Activated T-helper 2 cell treated with anti-CD3 and anti-CD28 coated beads, Interferon-gamma antibody, Interleukin-2, Interleukin-4, amounts not matched to agents 10 μg/mL and 5 μg/mL and 100 μg/mL, durations not matched to agents 14 hours and 24 hours and 36 hours (primary cell): ENCODE data around the gene PHF23. TPM values are rescaled to one million over a fixed set of nuclear protein-coding genes. Genes with fewer than 3 reads are reported as not detected.

ENCODE experiments used
- DNase-seq: peaks from one replicate; pipeline ENCODE4 v3.0.0; 2021; ENCODE audit warnings: low spot score
- H3K27ac Mint-ChIP-seq: one replicate; pipeline ENCODE4 v1.8.0; 2021; ENCODE audit warnings: mixed read lengths
- H3K27me3 Mint-ChIP-seq: one replicate; pipeline ENCODE4 v1.8.0; 2021; ENCODE audit warnings: low read depth, mixed read lengths
- H3K36me3 Mint-ChIP-seq: one replicate; pipeline ENCODE4 v1.8.0; 2021; ENCODE audit warnings: low read depth, mixed read lengths
- H3K4me1 Mint-ChIP-seq: one replicate; pipeline ENCODE4 v1.8.0; 2021; ENCODE audit warnings: low read depth, mixed read lengths
- H3K4me3 Mint-ChIP-seq: one replicate; pipeline ENCODE4 v1.8.0; 2021; ENCODE audit warnings: low read depth, mild to moderate bottlenecking, moderate library complexity, mixed read lengths
- H3K9me3 Mint-ChIP-seq: one replicate; pipeline ENCODE4 v1.8.0; 2021; ENCODE audit warnings: mixed read lengths
- intact Hi-C: fragments of 100-400 bp; cut with micrococcal nuclease; formaldehyde crosslinking; loops from one replicate; pipeline ENCODE4 v1.15.1; 2023
- total RNA-seq: library from RNA; stranded (reverse); gene quantifications from 2 replicates; pipeline ENCODE4 v1.2.3, GENCODE V29; 2022

Gene PHF23
- total RNA-seq = 43.4 and 47.8 TPM in 2 replicates

DNA sequence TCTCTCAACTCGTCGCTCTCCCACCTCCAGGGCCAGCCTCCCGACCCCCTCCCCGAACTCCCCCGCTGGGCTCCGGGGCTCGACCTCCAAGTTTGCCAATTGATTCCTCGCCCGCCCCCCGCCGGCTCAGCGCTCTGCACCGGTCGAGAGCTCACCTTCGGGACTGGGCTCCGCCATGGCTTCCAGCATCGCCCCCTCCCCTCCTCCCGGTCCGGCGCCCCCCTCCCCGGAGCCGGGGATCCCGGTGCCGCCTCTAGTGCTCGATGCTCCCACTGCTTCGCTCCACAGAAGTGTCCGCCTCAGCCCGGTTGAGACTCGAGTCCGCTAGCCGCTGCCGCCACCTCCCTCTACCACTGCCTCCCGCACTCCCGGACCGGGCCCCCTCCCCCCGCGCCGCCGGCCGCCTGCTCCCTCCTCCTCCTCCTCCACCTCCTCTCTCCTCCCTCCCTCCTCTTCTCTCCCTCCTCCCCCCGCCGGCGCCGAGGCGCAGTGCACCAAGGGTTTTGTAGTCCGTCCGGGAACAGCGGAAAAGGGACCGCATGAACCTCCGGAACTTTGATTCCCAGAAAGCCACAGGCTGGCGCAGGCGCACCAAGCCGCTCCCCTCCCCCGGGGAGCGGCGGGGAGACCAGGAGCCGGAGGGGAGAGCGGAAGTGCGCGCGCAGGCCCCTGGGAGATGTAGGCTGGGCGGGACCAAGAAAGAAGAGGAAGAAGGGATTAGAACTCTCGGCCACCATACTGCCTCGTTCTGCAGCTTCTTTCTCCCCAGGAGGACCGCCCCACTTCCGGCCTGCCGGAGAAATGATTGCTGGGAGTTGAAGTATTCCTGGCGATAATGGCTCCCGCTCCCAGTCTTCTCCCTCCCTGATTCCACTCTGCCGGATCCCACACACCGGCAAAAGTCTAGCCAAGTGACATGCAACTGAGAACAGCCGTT, at the start of gene PHF23:
TSS of gene PHF23 (minus strand) at position 367 of the 937 bp plus-strand sequence. CDS start at position 189, 178 bp downstream.
- peak within 1 kb of the TSS; percentile 92 for H3K27ac Mint-ChIP-seq
- no peaks in the 10 kb centered on the region for H3K27me3 Mint-ChIP-seq
- peaks cover 48% of the 10 kb centered on the region for H3K4me1 Mint-ChIP-seq
- peaks cover 67% of the 10 kb centered on the region for H3K36me3 Mint-ChIP-seq
- DNase-seq = peak; percentile 98
- intact Hi-C loops = loop anchor here (1.0 to 2.0 kb wide), 2 partner anchors 25 to 333 kb away; no protein-coding TSS in a partner anchor
- H3K4me3 Mint-ChIP-seq = peak within 1 kb of the TSS; percentile 98
- H3K9me3 Mint-ChIP-seq = no peaks in the 10 kb centered on the region

GRCh38 chr17:7285679-7286078, 46.4 kb upstream of the PHF23 start:
- Mint-ChIP-seq H3K4me3 (no peak overlapping the region), H3K9me3 (no peaks in the 10 kb centered on the region), H3K27ac (no peak overlapping the region), H3K27me3 (peaks cover 34% of the 10 kb centered on the region), H3K4me1 (peaks cover 11% of the 10 kb centered on the region), H3K36me3 (no peaks in the 10 kb centered on the region)
- intact Hi-C loops = no loop called here
- DNase-seq = no peak

GRCh38 chr17:7284911-7285310, 45.7 kb upstream of the PHF23 start:
- no peak overlapping the region for H3K27ac Mint-ChIP-seq
- intact Hi-C loops = no loop called here
- H3K4me1 Mint-ChIP-seq = peaks cover 15% of the 10 kb centered on the region
- no peak overlapping the region for H3K4me3 Mint-ChIP-seq
- H3K9me3 Mint-ChIP-seq = no peaks in the 10 kb centered on the region
- H3K27me3 Mint-ChIP-seq = peaks cover 37% of the 10 kb centered on the region
- DNase-seq = no peak
- no peaks in the 10 kb centered on the region for H3K36me3 Mint-ChIP-seq

DNA sequence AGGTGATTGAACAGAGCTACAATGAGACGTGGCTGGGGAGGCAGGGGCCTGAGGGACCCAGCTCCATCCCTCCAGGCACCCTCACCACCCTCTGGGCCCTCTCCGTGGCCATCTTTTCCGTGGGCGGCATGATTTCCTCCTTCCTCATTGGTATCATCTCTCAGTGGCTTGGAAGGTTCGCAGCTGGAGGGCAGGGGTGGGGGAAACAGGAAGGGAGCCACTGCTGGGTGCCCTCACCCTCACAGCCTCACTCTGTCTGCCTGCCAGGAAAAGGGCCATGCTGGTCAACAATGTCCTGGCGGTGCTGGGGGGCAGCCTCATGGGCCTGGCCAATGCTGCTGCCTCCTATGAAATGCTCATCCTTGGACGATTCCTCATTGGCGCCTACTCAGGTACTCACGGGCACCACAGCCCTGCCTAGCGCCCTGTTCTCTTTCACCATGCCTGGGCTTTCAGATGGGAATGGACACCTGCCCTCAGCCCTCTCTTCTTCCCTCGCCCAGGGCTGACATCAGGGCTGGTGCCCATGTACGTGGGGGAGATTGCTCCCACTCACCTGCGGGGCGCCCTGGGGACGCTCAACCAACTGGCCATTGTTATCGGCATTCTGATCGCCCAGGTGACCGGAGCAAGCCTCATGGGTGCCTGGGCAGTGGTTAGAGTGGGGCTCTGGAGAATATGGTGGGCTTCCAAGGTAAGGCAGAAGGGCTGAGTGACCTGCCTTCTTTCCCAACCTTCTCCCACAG, 44.4 kb upstream of the PHF23 start:
- no peaks in the 10 kb centered on the region for H3K36me3 Mint-ChIP-seq
- H3K27me3 Mint-ChIP-seq = peaks cover 40% of the 10 kb centered on the region
- H3K27ac Mint-ChIP-seq = no peak overlapping the region
- peaks cover 15% of the 10 kb centered on the region for H3K4me1 Mint-ChIP-seq
- DNase-seq = no peak
- H3K9me3 Mint-ChIP-seq = no peaks in the 10 kb centered on the region
- intact Hi-C loops = no loop called here
- H3K4me3 Mint-ChIP-seq = no peak overlapping the region

- intact Hi-C loops = no loop called here
- Mint-ChIP-seq H3K36me3 (no peaks in the 10 kb centered on the region), H3K27ac (no peak overlapping the region), H3K4me3 (peak overlapping the region; percentile 38), H3K27me3 (peaks cover 40% of the 10 kb centered on the region), H3K9me3 (no peaks in the 10 kb centered on the region), H3K4me1 (peaks cover 15% of the 10 kb centered on the region)
- no peak for DNase-seq
Measured at GRCh38 chr17:7282752-7283321, 43.6 kb upstream of the PHF23 start.

DNA sequence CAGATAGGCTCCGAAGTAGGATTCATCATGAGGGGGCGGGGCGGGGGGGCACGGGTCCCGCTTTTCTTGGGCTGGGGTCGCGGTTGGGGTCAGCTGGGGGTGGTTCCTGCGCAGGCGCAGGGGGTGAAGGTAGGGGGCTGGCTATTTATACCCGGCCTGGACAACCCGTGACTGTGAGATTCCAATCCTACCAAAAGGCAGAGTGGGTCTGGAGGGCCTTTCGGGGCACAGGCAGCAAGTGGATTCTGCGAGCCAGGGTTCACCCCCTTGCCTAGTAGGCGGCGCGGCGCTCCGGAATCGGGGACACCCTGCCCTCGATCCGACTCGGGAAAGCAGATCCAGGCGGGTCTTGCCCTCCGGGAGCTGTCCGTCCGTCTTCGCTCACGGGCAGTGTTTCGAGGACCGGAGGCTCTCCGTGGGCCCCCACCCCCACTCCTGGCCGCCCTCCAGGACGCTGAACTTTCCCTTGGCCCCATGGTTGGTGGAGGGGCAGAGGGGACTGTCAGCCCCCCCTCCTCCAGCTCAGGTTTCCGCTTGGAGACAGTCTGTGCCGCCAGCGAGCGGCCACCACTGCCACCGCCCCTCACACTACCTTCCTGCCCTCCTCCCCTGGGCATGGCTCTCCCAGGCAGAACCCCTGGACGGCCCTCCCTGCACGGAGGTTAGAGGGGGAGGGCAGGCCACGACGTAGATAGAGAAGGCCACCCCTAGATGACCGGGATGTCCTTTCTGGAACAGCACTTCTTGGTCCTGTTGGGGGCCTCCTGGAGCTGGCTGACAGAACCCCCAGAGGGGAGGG, 42.9 kb upstream of the PHF23 start:
- Mint-ChIP-seq H3K27ac (no peak overlapping the region), H3K36me3 (no peaks in the 10 kb centered on the region), H3K27me3 (peaks cover 42% of the 10 kb centered on the region), H3K4me1 (peaks cover 15% of the 10 kb centered on the region), H3K4me3 (peak overlapping the region; percentile 78), H3K9me3 (no peaks in the 10 kb centered on the region)
- intact Hi-C loops = loop anchor here (1.0 to 2.0 kb wide), 3 partner anchors 30 to 44 kb away; partner anchors contain the start of genes ELP5 and GABARAP
- no peak for DNase-seq

GRCh38 chr17:7281074-7281952, 42.1 kb upstream of the PHF23 start, which contains the start of gene SLC2A4:
TSS of gene SLC2A4 (plus strand) at chr17:7281718. CDS start at chr17:7281935, 217 bp downstream.
- peak; percentile 76 for DNase-seq
- H3K27ac Mint-ChIP-seq = peak within 1 kb of the TSS; percentile 42
- H3K4me3 Mint-ChIP-seq = peak within 1 kb of the TSS; percentile 78
- H3K27me3 Mint-ChIP-seq = peaks cover 40% of the 10 kb centered on the region
- intact Hi-C loops = loop anchor here (1.0 to 2.0 kb wide), 3 partner anchors 29 to 43 kb away; partner anchors contain the start of genes ELP5 and GABARAP
- H3K36me3 Mint-ChIP-seq = no peaks in the 10 kb centered on the region
- no peaks in the 10 kb centered on the region for H3K9me3 Mint-ChIP-seq
- peaks cover 15% of the 10 kb centered on the region for H3K4me1 Mint-ChIP-seq

- no peak overlapping the region for H3K27ac Mint-ChIP-seq
- peak overlapping the region; percentile 68 for H3K4me3 Mint-ChIP-seq
- intact Hi-C loops = loop anchor here (1.0 to 2.0 kb wide), 4 partner anchors 16 to 42 kb away; partner anchors contain the start of genes ELP5 and GABARAP
- peaks cover 36% of the 10 kb centered on the region for H3K27me3 Mint-ChIP-seq
- peaks cover 15% of the 10 kb centered on the region for H3K4me1 Mint-ChIP-seq
- H3K36me3 Mint-ChIP-seq = no peaks in the 10 kb centered on the region
- H3K9me3 Mint-ChIP-seq = no peaks in the 10 kb centered on the region
- peak; percentile 69 for DNase-seq
Measured at GRCh38 chr17:7280519-7281073, 41.3 kb upstream of the PHF23 start.

GRCh38 chr17:7279448-7279847, 40.2 kb upstream of the PHF23 start:
- Mint-ChIP-seq H3K36me3 (no peaks in the 10 kb centered on the region), H3K27ac (no peak overlapping the region), H3K27me3 (peaks cover 36% of the 10 kb centered on the region), H3K9me3 (no peaks in the 10 kb centered on the region), H3K4me3 (no peak overlapping the region), H3K4me1 (peaks cover 15% of the 10 kb centered on the region)
- DNase-seq = no peak
- intact Hi-C loops = no loop called here

GRCh38 chr17:7266784-7267183, 27.5 kb upstream of the PHF23 start:
- Mint-ChIP-seq H3K4me3 (no peak overlapping the region), H3K4me1 (peaks cover 15% of the 10 kb centered on the region), H3K36me3 (no peaks in the 10 kb centered on the region), H3K27me3 (peaks cover 36% of the 10 kb centered on the region), H3K27ac (no peak overlapping the region), H3K9me3 (no peaks in the 10 kb centered on the region)
- no peak for DNase-seq
- intact Hi-C loops = no loop called here

DNA sequence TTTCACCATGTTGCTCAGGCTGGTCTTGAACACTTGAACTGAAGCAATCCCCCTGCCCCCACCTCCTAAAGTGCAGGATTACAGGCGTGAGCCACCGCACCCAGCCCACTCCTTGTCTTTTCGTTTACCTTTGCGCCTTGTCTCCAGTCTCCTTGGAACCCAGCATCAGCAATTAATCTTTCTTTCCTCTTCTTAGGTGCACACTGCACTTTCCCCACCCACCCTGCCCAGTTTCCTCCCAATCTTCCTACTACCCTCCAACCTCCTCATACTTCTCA, 24.5 kb upstream of the PHF23 start:
- H3K27me3 Mint-ChIP-seq = peaks cover 31% of the 10 kb centered on the region
- peak overlapping the region; percentile 43 for H3K4me3 Mint-ChIP-seq
- DNase-seq = no peak
- intact Hi-C loops = no loop called here
- no peaks in the 10 kb centered on the region for H3K9me3 Mint-ChIP-seq
- H3K27ac Mint-ChIP-seq = no peak overlapping the region
- H3K4me1 Mint-ChIP-seq = peaks cover 16% of the 10 kb centered on the region
- H3K36me3 Mint-ChIP-seq = peaks cover 9% of the 10 kb centered on the region
